Measurements from ENCODE around the gene ATXN1L.
"Not testable (repeated sequence)": the region's sequence is repeated elsewhere in the genome, so short reads cannot be mapped to it uniquely, and the experiment has no call there.

ATXN1L gene

DNA sequence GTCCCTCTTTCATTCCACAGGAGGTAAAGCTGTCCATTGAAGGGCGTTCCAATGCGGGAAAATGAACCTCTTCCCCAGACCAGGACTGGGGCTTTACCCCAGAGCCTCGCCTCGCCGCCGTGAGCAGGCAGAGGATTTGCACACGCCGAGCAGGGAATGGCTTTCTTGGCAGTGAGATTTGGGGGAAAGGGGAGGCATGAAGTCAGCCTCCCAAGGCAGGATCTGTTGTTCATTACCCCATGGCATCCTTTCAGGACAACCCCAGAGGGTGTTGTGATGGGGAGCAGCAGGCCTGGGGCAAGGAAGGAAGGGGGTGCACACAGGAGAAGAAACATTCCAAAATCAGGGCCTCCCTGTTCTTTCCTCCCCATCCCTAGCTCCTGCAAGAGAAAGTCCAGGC lies 6.0 kb downstream of the ATXN1L start:
- H3K4me3 ChIP-seq (ENCODE audit: low read depth, low read length), result no peak overlapping the region

DNA sequence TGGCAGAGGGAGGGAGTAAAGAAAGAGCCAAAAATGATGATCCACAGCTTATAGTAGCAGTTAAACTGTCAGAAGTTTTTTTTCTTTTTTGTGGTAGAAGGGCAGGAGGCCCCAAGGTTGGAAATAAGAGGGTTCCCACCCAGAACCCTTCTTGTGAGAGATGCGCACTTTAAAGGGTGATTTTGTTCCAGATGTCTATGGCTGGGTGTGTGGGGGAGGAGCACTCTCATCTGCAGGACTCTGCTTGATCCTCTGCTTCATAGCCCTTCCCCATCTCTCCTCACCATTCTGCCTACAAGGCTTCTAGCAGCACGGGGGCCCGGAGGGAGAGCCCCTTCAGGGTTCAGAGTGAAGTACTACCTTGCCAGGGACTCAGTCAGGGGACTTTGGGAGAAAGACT lies 6.4 kb downstream of the ATXN1L start:
- no peak overlapping the region for H3K4me3 ChIP-seq (ENCODE audit: low read depth, low read length)

DNA sequence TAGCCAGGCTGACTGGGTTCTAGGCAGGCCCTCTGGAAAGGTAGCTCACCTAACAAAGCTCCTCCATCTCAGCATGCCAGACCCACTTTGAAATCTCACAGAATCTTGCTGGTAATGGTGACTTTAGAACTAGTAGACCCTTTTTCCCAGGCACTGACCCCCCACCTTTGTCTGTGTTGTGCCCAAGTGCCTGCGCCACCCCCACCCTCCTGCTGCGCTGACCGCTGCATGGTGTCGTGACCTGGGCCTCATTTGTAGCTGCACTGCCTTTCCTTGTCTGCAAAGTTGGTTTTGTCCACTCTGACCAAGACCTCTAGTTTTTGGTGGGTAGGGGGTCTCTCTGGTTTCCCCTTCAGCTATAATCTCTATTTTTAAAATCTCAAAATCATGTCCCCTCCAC lies 6.8 kb downstream of the ATXN1L start:
- no peak overlapping the region for H3K4me3 ChIP-seq (ENCODE audit: low read depth, low read length)

- H3K4me3 ChIP-seq (ENCODE audit: low read depth, low read length), result no peak overlapping the region
Measured at GRCh38 chr16:71853413-71853812, 7.6 kb downstream of the ATXN1L start.

GRCh38 chr16:71854369-71854948 lies 8.7 kb downstream of the ATXN1L start:
- no peak overlapping the region for H3K4me3 ChIP-seq (ENCODE audit: low read depth, low read length)

- H3K4me3 ChIP-seq (ENCODE audit: low read depth, low read length), result no peak overlapping the region
Measured at GRCh38 chr16:71855937-71856662, 10.3 kb downstream of the ATXN1L start.

GRCh38 chr16:71859762-71860521 lies 14.2 kb downstream of the ATXN1L start:
- H3K4me3 ChIP-seq (ENCODE audit: low read depth, low read length), result no peak overlapping the region

GRCh38 chr16:71863995-71864394 lies 18.2 kb downstream of the ATXN1L start:
- H3K4me3 ChIP-seq (ENCODE audit: low read depth, low read length), result no peak overlapping the region

DNA sequence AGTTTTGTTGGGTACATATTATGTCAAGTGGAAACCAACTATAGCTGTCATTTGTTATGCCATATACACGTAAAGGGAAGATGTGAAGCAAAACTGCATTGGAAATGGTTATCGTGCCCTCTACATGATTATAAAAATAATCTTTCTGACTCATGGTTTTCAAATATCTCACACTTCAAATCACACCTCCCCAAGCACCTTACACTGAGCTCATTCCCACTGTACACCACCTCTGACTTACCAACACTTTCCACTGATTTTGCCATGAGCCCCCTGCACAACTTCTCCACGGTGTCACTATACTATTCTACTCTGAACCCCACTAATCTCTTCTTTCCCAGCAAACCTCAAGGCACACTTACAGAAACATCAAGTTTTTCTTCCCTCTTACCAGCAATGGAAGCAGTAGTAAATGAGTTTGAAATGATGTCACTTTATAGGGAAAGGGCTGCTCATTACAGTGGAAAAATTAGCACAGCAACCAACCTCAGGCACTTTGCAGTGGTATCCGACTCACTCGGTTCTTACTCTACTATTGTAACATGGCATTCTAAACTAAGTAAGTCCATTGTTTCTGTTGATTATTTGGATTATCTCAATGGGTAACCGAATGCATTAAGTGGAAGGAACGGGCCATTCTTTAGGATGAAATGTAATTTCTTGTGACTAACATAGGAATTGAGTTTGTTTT lies 19.5 kb downstream of the ATXN1L start:
- no peak overlapping the region for H3K4me3 ChIP-seq (ENCODE audit: low read depth, low read length)

DNA sequence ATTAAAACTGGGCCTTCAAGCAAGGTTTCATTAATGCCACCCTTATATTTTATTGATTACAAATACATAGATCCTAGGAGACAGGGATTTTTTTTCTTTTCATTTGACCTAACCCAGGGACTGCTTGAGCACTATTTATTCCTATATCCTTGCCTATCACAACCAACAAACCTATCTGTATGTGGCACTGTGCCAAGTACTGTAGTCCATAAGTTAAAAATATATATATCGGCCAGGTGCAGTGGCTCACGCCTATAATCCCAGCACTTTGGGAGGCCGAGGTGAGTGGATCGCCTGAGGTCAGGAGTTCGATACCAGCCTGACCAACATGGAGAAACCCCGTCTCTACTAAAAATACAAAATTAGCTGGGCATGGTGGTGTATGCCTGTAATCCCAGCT lies 21.4 kb downstream of the ATXN1L start:
- H3K4me3 ChIP-seq (ENCODE audit: low read depth, low read length), result not testable (repeated sequence)

- no peak overlapping the region for H3K4me3 ChIP-seq (ENCODE audit: low read depth, low read length)
Measured at GRCh38 chr16:71867939-71868338, 22.2 kb downstream of the ATXN1L start.

GRCh38 chr16:71869089-71869488 lies 23.3 kb downstream of the ATXN1L start:
- H3K4me3 ChIP-seq (ENCODE audit: low read depth, low read length), result no peak overlapping the region

DNA sequence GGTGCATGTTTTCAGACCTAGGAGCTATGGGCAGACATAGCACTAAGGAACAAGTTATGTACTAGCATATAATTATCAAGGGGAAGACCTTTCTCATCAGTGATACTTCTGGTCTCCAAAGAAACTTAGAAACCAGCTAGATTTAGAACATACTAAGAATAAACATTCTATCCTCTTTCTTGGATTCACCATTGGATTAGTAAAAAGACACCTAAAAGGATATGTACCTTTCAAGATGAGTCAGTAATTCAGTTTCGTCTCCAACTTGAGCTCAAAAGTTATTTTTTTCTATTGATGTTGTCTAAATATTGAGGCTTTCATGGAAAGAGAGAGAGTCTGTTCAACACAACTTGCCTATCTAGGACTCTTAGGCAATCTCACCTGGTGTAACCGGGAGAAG lies 25.0 kb downstream of the ATXN1L start:
- H3K4me3 ChIP-seq (ENCODE audit: low read depth, low read length), result no peak overlapping the region

DNA sequence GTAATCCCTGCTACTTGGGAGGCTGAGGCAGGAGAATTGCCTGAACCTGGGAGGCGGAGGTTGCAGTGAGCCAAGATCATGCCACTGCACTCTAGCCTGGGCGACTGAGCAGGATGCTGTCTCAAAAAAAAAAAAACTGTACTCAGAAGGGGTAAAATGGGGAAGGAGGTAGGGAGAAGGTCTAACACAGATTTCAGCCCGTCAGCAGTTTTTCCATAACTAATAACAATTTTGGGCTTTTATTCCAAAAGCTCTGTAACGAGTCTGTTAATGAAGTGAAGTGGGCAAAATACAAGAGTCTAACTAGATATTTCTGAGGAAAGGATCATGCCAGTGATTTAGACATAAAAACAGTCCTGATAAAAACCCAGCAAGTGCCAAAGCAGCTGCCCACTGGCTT lies 27.4 kb downstream of the ATXN1L start:
- no peak overlapping the region for H3K4me3 ChIP-seq (ENCODE audit: low read depth, low read length)

DNA sequence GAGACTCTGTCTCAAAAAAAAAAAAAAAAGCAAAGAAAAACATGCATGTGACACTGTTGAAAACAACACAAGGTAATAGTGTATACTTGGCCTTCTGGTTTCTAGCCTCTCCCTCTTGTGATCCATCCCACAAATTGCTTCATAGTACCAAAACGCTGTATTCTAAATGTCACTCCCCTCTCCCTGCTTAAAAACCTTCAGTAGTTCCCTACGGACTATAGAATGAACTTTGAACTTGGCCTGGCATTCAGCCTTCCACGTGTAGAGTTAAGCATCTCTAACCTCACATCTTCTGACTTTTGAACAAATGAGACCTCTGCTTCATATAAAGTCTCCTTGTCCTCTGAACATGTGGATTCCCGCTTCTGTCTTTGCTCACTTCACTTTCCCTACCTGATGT lies 33.1 kb downstream of the ATXN1L start:
- no peak overlapping the region for H3K4me3 ChIP-seq (ENCODE audit: low read depth, low read length)

DNA sequence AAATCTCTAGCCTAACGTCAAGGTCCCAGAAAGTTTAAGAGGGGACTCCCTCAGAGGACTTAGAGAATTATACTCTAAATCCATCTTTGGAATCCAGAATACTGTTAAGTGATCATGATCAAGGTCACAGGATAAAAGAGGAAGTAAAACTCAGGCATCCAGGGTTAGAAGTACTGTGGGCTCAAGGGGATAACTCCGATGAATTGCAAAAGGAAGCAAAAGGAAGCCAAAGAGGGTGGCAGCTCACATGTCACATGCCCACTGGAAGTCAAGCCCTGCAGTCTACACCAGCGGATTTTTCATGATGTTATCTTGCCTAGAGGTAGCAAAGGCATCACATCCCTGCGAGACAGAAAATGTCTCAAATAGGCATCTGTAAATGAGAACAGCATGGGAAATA lies 34.4 kb downstream of the ATXN1L start:
- H3K4me3 ChIP-seq (ENCODE audit: low read depth, low read length), result no peak overlapping the region

GRCh38 chr16:71882505-71883167 lies 36.9 kb downstream of the ATXN1L start:
- peak overlapping the region; percentile 67 for H3K4me3 ChIP-seq (ENCODE audit: low read depth, low read length)

DNA sequence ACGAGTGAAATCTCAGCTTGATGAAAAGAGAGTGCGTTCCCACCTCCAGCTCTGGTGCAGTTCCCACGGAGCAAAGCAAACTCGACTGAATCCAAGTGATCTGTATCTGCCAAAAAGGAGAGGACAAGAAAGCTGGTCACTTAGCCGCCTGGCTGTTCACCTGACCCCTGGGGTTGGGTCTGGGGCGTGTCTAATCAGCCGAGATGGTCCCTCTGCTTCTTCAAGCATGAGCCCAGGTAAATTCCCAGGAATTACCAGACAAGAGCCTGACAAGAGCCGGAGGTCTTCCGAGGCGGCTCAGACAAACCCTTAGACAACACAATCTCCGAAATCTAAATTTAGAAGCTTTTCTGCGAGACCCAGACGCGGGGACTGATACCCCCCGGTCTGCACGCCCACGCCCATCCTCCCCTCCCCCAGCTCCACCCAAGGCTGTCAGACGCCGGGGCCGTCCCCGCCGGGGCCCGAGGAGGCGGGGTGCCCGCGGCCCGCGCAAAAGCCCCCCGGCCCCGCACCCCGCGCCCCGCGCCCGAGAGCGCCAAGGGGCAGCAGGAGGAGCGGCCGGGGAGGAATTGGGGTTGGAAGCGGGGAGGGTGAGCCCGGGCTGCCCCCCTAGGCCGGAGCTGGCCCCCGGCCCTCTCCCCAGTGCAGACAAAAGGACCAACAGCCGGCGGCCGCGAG lies 37.5 kb downstream of the ATXN1L start:
- H3K4me3 ChIP-seq (ENCODE audit: low read depth, low read length), result peak overlapping the region; percentile 67

DNA sequence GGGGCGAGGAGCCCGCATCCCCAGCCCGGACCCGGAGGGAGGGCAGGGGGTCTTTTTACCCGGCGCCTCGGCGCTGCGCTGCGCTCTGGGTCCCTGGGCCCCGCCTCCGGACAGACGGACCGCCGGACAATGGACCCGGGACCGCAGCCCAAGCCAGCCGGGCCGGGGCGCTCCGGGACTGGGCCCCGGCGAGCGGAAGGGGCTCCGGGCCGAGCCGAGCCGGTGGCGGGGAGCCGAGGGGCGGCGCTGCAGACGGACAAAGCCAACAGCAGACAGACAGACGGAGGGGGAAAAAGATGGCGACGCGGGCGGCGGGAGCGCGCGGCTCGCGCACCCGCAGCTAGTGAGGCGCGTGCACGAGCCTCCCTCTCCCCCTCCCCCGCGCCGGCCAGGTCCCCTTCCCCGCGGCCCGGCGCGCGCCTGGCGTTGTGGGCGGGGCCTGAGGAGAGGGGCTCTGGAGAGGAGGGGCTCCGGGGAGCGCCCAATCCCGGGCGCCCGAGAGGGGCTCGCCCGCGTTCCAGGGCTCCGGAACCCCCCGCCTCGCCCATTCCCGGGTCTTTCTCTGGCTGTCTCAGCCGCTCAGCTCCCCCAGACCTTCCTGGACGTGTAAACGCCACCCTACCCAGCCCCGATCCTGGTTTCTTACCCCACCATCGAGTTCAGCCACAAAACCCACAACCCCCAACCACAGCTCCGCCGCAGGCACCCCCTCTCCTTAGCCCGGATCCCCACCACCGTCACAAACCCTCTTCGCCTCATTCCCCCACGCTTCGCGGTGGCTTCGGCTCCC lies 38.3 kb downstream of the ATXN1L start, which contains the start of gene ZNF821:
TSS of gene ZNF821 (minus strand) at position 334 of the 790 bp plus-strand sequence. CDS start 4,236 bp downstream, outside the sequence.
- peak within 1 kb of the TSS; percentile 67 for H3K4me3 ChIP-seq (ENCODE audit: low read depth, low read length)

DNA sequence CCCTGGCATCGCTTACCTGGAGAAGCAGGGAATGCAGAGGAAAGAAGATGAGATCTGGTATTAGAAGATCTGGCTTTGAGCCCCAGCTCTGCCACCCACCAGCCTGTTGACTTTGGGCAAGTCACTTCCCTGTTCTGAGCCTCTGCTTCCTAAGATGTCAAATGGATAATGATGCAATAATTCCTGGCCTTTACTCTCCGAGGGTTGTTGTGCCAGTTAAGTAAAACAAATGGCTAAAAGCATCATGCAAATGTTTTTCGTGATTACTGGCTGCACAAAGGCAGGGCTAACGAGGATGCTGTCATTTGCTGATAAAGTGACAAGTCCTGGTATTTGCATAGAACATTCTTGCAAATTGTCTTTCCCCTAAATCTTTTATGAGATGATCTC lies 39.5 kb downstream of the ATXN1L start:
- H3K4me3 ChIP-seq (ENCODE audit: low read depth, low read length), result no peak overlapping the region

Data from iPS-11a (cell line).